PC-9 (cell line): Measurements from ENCODE around the gene PLA2G2A. TPM values are rescaled to one million over a fixed set of nuclear protein-coding genes. Genes with fewer than 3 reads are reported as not detected.

Experiments
- BruUV-seq: library from RNA; stranded (reverse); fragments of 400-500 nt; replicated peaks from 2 replicates; lab custom pipeline; 2021; lab: Mats Ljungman, UMichigan
- CTCF ChIA-PET: fragments of 300-600 bp; sonication (Branson Sonifier 250); formaldehyde crosslinking; loops from one replicate; lab custom pipeline; 2022; ENCODE audit warnings: antibody characterized with exemption; lab: Charles Lee
- POLR2A ChIA-PET: fragments of 300-600 bp; sonication (Branson Sonifier 250); formaldehyde crosslinking; loops from one replicate; lab custom pipeline; 2022; ENCODE audit warnings: antibody characterized with exemption; ENCODE audit not compliant: unreplicated experiment; lab: Charles Lee
- DNase-seq, 2 experiments: peaks; one replicate each; pipeline versions ENCODE4 v3.0.0 to v3.0.0-alpha.2; 2015 to 2022; ENCODE audit warnings: mixed read lengths in 1 of 2
- H2AFZ ChIP-seq: fragments of 200-600 bp; sonication (generic); 2 replicates; pipeline ENCODE4 v1.8.1; 2017; ENCODE audit warnings: antibody characterized with exemption
- H3F3A ChIP-seq: fragments of 200-600 bp; sonication (generic); 2 replicates; pipeline ENCODE4 v1.8.1; 2017; ENCODE audit warnings: antibody characterized with exemption, mild to moderate bottlenecking, low read depth; ENCODE audit not compliant: insufficient read depth
- H3K27ac ChIP-seq: fragments of 200-600 bp; sonication (generic); 2 replicates; pipeline ENCODE4 v1.6.1; 2016; ENCODE audit warnings: mixed run types
- H3K27me3 ChIP-seq: fragments of 200-600 bp; sonication (generic); 2 replicates; pipeline ENCODE4 v1.6.1; 2016; ENCODE audit warnings: low read depth, mixed run types; ENCODE audit not compliant: insufficient read depth
- H3K36me3 ChIP-seq: fragments of 200-600 bp; sonication (generic); 2 replicates; pipeline ENCODE4 v1.6.1; 2016; ENCODE audit warnings: low read depth, mixed run types
- H3K4me1 ChIP-seq: fragments of 200-600 bp; sonication (generic); replicated peaks from 2 replicates; pipeline ENCODE4 v1.6.1; 2016; ENCODE audit warnings: mixed run types; ENCODE audit not compliant: insufficient read depth
- H3K4me2 ChIP-seq: fragments of 200-600 bp; sonication (generic); 2 replicates; pipeline ENCODE4 v1.6.1; 2017; ENCODE audit warnings: mixed run types
- H3K4me3 ChIP-seq: fragments of 200-600 bp; sonication (generic); 2 replicates; pipeline ENCODE4 v1.6.1; 2016; ENCODE audit warnings: mixed run types
- H3K79me2 ChIP-seq: fragments of 200-600 bp; sonication (generic); 2 replicates; pipeline ENCODE4 v1.6.1; 2017; ENCODE audit warnings: low read depth, mixed run types
- H3K9me2 ChIP-seq: fragments of 200-600 bp; sonication (generic); 2 replicates; pipeline ENCODE4 v1.8.1; 2017; ENCODE audit warnings: mild to moderate bottlenecking; ENCODE audit not compliant: insufficient read depth
- H3K9me3 ChIP-seq: fragments of 200-600 bp; sonication (generic); 2 replicates; pipeline ENCODE4 v1.8.1; 2016; ENCODE audit warnings: low read depth; ENCODE audit not compliant: insufficient read depth
- H4K20me1 ChIP-seq: fragments of 200-600 bp; sonication (generic); 2 replicates; pipeline ENCODE4 v1.8.1; 2017; ENCODE audit not compliant: insufficient read depth
- EZH2 ChIP-seq: fragments of 200-600 bp; sonication (generic); IDR thresholded peaks from 2 replicates; pipeline ENCODE4 v1.8.0; 2017; ENCODE audit warnings: antibody characterized with exemption, low read depth
- intact Hi-C: fragments of 100-400 bp; cut with micrococcal nuclease; formaldehyde crosslinking; loops from one replicate; pipeline ENCODE4 v1.10.0; 2022; ENCODE audit not compliant: unreplicated experiment
- total RNA-seq: library from RNA; stranded (reverse); gene quantifications from 2 replicates; pipeline ENCODE4 v1.2.3, GENCODE V29; 2021
- TF ChIP-seq, protein P1 (sequence below): fragments of 200-600 bp; sonication (generic); conservative IDR thresholded peaks from 2 replicates; pipeline ENCODE4 v1.6.1; 2017; ENCODE audit warnings: mixed run types, antibody characterized with exemption, mild to moderate bottlenecking, moderate library complexity

PLA2G2A gene
- total RNA-seq, 1 experiment from 2014 or later = not detected

GRCh38 chr1:19942657-19943056 lies 36.8 kb downstream of the PLA2G2A start:
- Histone ChIP-seq H3K79me2 (no peaks in the 10 kb centered on the region), H4K20me1 (no peaks in the 10 kb centered on the region), H3K4me1 (no peaks in the 10 kb centered on the region), H3F3A (no peaks in the 10 kb centered on the region), H3K27ac (no peak overlapping the region), H3K4me2 (no peak overlapping the region), H3K9me3 (no peaks in the 10 kb centered on the region; the same call in 1 of the 2 replicates), H3K27me3 (no peaks in the 10 kb centered on the region), H2AFZ (no peak overlapping the region), H3K36me3 (no peaks in the 10 kb centered on the region), H3K9me2 (no peaks in the 10 kb centered on the region), H3K4me3 (no peak overlapping the region)
- POLR2A ChIA-PET = no interaction called here
- BruUV-seq = no TSS peak
- DNase-seq = no peak
- TF ChIP-seq EZH2 = no peak
- TF ChIP-seq, protein P1, sequence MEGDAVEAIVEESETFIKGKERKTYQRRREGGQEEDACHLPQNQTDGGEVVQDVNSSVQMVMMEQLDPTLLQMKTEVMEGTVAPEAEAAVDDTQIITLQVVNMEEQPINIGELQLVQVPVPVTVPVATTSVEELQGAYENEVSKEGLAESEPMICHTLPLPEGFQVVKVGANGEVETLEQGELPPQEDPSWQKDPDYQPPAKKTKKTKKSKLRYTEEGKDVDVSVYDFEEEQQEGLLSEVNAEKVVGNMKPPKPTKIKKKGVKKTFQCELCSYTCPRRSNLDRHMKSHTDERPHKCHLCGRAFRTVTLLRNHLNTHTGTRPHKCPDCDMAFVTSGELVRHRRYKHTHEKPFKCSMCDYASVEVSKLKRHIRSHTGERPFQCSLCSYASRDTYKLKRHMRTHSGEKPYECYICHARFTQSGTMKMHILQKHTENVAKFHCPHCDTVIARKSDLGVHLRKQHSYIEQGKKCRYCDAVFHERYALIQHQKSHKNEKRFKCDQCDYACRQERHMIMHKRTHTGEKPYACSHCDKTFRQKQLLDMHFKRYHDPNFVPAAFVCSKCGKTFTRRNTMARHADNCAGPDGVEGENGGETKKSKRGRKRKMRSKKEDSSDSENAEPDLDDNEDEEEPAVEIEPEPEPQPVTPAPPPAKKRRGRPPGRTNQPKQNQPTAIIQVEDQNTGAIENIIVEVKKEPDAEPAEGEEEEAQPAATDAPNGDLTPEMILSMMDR = no peak
- intact Hi-C loops = no loop called here
- CTCF ChIA-PET = no interaction called here

GRCh38 chr1:19942088-19942487 lies 37.3 kb downstream of the PLA2G2A start:
- DNase-seq = no peak
- no peak overlapping the region for H3K4me2 ChIP-seq
- H2AFZ ChIP-seq = no peak overlapping the region
- no peaks in the 10 kb centered on the region for H3K27me3 ChIP-seq
- no peak overlapping the region for H3K4me3 ChIP-seq
- no peaks in the 10 kb centered on the region for H3F3A ChIP-seq
- no peaks in the 10 kb centered on the region for H3K9me2 ChIP-seq
- no peaks in the 10 kb centered on the region for H3K36me3 ChIP-seq
- H3K9me3 ChIP-seq = no peaks in the 10 kb centered on the region; the same call in 1 of the 2 replicates
- ChIA-PET POLR2A (no interaction called here), CTCF (no interaction called here)
- no peak overlapping the region for H3K27ac ChIP-seq
- no peak for TF ChIP-seq EZH2
- TF ChIP-seq, protein P1 = no peak
- H3K79me2 ChIP-seq = no peaks in the 10 kb centered on the region
- no peaks in the 10 kb centered on the region for H3K4me1 ChIP-seq
- H4K20me1 ChIP-seq = no peaks in the 10 kb centered on the region
- BruUV-seq = no TSS peak
- intact Hi-C loops = no loop called here

GRCh38 chr1:19941206-19941568 lies 38.2 kb downstream of the PLA2G2A start:
- no peaks in the 10 kb centered on the region for H3F3A ChIP-seq
- no peaks in the 10 kb centered on the region; the same call in 1 of the 2 replicates for H3K9me3 ChIP-seq
- H3K4me3 ChIP-seq = no peak overlapping the region
- H3K9me2 ChIP-seq = no peaks in the 10 kb centered on the region
- H3K27ac ChIP-seq = no peak overlapping the region
- no peaks in the 10 kb centered on the region for H3K4me1 ChIP-seq
- intact Hi-C loops = no loop called here
- no peak overlapping the region for H3K4me2 ChIP-seq
- H3K36me3 ChIP-seq = no peaks in the 10 kb centered on the region
- no peaks in the 10 kb centered on the region for H4K20me1 ChIP-seq
- POLR2A ChIA-PET = no interaction called here
- H2AFZ ChIP-seq = no peak overlapping the region
- BruUV-seq = no TSS peak
- no peaks in the 10 kb centered on the region for H3K79me2 ChIP-seq
- DNase-seq = no peak
- TF ChIP-seq EZH2 = no peak
- CTCF ChIA-PET = no interaction called here
- no peaks in the 10 kb centered on the region for H3K27me3 ChIP-seq
